ENCODE data around the gene AGAP6.
"Not testable (repeated sequence)": the region's sequence is repeated elsewhere in the genome, so short reads cannot be mapped to it uniquely, and the experiment has no call there.

The AGAP6 gene

DNA sequence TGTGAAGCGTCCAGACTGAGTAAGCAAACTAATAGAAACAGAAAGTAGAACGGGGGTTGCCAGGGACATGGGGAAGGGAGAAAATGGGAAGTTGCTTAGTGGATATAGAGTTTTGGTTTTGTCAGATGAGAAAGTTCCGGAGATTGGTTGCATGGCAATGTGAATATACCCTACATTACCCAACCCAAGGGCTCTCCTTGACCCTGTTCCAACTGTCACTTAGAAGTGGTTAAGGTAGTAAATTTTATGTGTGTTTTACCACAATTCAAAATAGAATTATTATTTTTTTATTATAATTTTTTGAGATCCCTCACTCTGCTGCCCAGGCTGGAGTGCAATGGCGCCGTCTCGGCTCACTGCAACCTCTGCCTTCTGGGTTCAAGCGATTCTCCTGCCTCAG, 25.8 kb downstream of the AGAP6 start:
- POLR2A ChIA-PET; H3K36me3 ChIP-seq (ENCODE audit: control insufficient read depth in 4 of 4, insufficient read depth in 4 of 4, low read length in 3 of 4); H3K4me3 ChIP-seq (ENCODE audit: control insufficient read depth in 1 of 7, extremely low read depth in 1 of 7, insufficient read depth in 4 of 7, low read depth in 2 of 7, low read length in 6 of 7); H3K27ac ChIP-seq (ENCODE audit: insufficient read depth in 1 of 2, low read depth in 1 of 2, low read length in 2 of 2, poor library complexity in 1 of 2, severe bottlenecking in 2 of 2); H3K9me3 ChIP-seq (ENCODE audit: control extremely low read depth in 1 of 5, control insufficient read depth in 4 of 5, insufficient read depth in 2 of 5, low read depth in 1 of 5, low read length in 4 of 5); H3K27me3 ChIP-seq (replicated peaks in 2 of 5; ENCODE audit: control insufficient read depth in 4 of 5, insufficient read depth in 5 of 5, low read length in 4 of 5); H3K4me1 ChIP-seq (ENCODE audit: control extremely low read depth in 1 of 4, control insufficient read depth in 4 of 4, insufficient read depth in 4 of 4, low read length in 3 of 4); CTCF ChIA-PET: not testable (repeated sequence)
- peak; percentile 42 to 86 (median 71) for DNase-seq
- no CpG with 5 or more reads among the region's 7 CpGs for WGBS (ENCODE audit: insufficient coverage)

DNA sequence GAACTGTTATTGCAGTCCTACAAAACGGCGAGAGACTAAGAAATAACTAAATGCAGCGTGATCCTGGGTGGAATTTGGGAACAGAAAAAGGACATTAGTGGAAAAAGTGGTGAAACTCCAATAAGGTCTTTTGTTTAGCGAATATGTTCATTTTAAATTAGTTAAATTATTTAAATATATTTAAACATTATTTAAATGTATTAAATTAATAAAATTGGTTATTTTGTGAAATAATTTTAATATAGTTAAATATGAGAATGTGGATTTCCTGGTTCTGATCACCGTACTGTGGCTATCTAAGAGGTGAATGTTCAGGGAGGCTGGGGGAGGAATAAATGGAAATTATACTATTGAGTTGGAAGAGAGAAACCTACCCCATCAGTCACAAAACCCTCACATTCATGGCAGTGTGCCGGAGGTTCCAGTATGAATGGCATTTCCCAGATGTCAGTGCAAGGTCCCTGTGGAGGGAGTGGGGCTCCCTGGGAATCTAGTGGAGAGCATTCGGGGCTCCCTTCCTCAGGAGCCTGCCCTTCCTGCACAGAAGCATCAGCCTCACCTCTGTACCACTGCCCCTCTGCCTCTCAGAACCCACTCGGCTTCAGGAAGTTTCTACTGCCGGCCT, 27.5 kb downstream of the AGAP6 start:
- 96% methylated on average over 2 of the region's 9 CpGs for WGBS (ENCODE audit: insufficient coverage)
- H3K9me3 ChIP-seq (ENCODE audit: control extremely low read depth in 1 of 5, control insufficient read depth in 4 of 5, insufficient read depth in 2 of 5, low read depth in 1 of 5, low read length in 4 of 5); H3K27me3 ChIP-seq (replicated peaks in 2 of 5; ENCODE audit: control insufficient read depth in 4 of 5, insufficient read depth in 5 of 5, low read length in 4 of 5); POLR2A ChIA-PET; H3K4me1 ChIP-seq (ENCODE audit: control extremely low read depth in 1 of 4, control insufficient read depth in 4 of 4, insufficient read depth in 4 of 4, low read length in 3 of 4); CTCF ChIA-PET; DNase-seq; H3K4me3 ChIP-seq (ENCODE audit: control insufficient read depth in 1 of 7, extremely low read depth in 1 of 7, insufficient read depth in 4 of 7, low read depth in 2 of 7, low read length in 6 of 7); H3K27ac ChIP-seq (ENCODE audit: insufficient read depth in 1 of 2, low read depth in 1 of 2, low read length in 2 of 2, poor library complexity in 1 of 2, severe bottlenecking in 2 of 2); H3K36me3 ChIP-seq (ENCODE audit: control insufficient read depth in 4 of 4, insufficient read depth in 4 of 4, low read length in 3 of 4): not testable (repeated sequence)

- DNase-seq; H3K4me3 ChIP-seq (ENCODE audit: control insufficient read depth in 1 of 7, extremely low read depth in 1 of 7, insufficient read depth in 4 of 7, low read depth in 2 of 7, low read length in 6 of 7); H3K36me3 ChIP-seq (ENCODE audit: control insufficient read depth in 4 of 4, insufficient read depth in 4 of 4, low read length in 3 of 4); POLR2A ChIA-PET; H3K4me1 ChIP-seq (ENCODE audit: control extremely low read depth in 1 of 4, control insufficient read depth in 4 of 4, insufficient read depth in 4 of 4, low read length in 3 of 4); H3K27ac ChIP-seq (ENCODE audit: insufficient read depth in 1 of 2, low read depth in 1 of 2, low read length in 2 of 2, poor library complexity in 1 of 2, severe bottlenecking in 2 of 2); H3K27me3 ChIP-seq (replicated peaks in 2 of 5; ENCODE audit: control insufficient read depth in 4 of 5, insufficient read depth in 5 of 5, low read length in 4 of 5); CTCF ChIA-PET; H3K9me3 ChIP-seq (ENCODE audit: control extremely low read depth in 1 of 5, control insufficient read depth in 4 of 5, insufficient read depth in 2 of 5, low read depth in 1 of 5, low read length in 4 of 5): not testable (repeated sequence)
- WGBS (ENCODE audit: insufficient coverage) = no CpG with 5 or more reads among the region's 5 CpGs
Measured at GRCh38 chr10:50016926-50017325, 28.7 kb downstream of the AGAP6 start.

DNA sequence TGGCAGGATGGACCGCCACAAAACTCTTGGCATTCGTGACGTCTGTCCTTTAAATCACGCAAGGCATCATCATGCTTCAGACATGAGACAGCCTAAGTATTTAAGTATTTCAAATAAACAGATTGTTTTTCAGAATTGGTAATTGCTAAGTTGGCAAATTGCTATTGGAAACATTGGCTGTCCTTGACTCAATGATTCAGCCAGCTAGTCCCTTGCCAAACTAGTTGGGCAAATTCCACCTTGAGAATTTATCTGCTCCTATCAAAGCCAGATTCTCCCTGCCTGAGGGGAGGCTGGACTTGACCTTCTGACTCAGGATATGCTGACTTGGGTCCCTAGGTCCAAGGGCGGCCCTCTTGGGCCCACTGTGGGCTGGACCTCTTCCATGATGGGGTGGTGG, 29.4 kb downstream of the AGAP6 start:
- POLR2A ChIA-PET; DNase-seq; H3K4me3 ChIP-seq (ENCODE audit: control insufficient read depth in 1 of 7, extremely low read depth in 1 of 7, insufficient read depth in 4 of 7, low read depth in 2 of 7, low read length in 6 of 7); H3K9me3 ChIP-seq (ENCODE audit: control extremely low read depth in 1 of 5, control insufficient read depth in 4 of 5, insufficient read depth in 2 of 5, low read depth in 1 of 5, low read length in 4 of 5); H3K27ac ChIP-seq (ENCODE audit: insufficient read depth in 1 of 2, low read depth in 1 of 2, low read length in 2 of 2, poor library complexity in 1 of 2, severe bottlenecking in 2 of 2); CTCF ChIA-PET; H3K27me3 ChIP-seq (replicated peaks in 2 of 5; ENCODE audit: control insufficient read depth in 4 of 5, insufficient read depth in 5 of 5, low read length in 4 of 5); H3K4me1 ChIP-seq (ENCODE audit: control extremely low read depth in 1 of 4, control insufficient read depth in 4 of 4, insufficient read depth in 4 of 4, low read length in 3 of 4); H3K36me3 ChIP-seq (ENCODE audit: control insufficient read depth in 4 of 4, insufficient read depth in 4 of 4, low read length in 3 of 4): not testable (repeated sequence)
- WGBS (ENCODE audit: insufficient coverage) = no CpG with 5 or more reads among the region's 5 CpGs

DNA sequence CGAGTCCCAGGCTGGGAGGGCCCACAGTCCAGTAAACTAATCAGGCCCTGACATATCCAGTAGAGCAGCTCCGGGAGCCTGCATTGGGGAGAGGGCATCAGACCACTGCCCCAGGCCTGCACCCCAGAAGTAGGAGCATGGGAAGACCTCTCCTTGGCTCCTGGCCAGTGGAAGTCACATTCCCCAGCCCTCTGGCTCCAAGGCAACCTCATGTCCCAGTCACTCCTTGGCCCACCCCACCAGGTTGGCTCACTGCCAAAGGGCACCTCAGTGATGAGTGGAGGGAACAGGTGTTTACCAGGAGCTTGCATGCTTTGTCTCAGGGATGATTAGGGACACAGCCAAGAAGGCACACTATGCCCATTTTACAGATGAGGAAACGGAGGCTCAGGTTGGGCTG, 31.1 kb downstream of the AGAP6 start:
- 100% methylated on average over 3 of the region's 3 CpGs for WGBS (ENCODE audit: insufficient coverage)
- POLR2A ChIA-PET = not testable (repeated sequence)

DNA sequence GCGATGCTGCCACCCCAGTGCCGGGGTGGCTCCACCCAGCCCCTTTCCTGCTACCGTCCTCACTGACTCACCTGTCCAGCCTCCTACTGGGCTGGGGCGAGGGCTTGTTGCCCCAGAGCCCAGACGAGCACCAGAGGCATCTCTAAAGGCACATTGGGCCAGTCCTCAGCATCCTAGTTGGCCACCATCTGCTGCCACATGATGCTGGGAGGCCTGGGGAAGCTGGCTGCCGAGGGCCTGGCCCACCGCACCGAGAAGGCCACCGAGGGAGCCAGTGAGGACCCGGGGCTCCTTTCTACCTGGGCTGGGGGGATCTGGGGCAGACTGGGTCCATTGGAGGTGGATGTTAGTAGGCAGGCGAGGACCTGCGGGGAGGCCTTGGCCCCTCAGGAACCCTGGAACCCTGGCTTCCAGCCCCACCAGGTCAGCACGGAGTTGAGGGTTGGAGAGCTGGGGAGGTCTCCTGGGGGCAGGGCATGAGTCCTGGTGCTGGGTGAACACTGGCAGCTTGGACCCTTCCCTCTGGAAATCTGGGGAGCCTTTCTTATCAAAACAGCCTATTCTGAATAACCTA, 32.3 kb downstream of the AGAP6 start:
- H3K4me3 ChIP-seq (ENCODE audit: control insufficient read depth in 1 of 7, extremely low read depth in 1 of 7, insufficient read depth in 4 of 7, low read depth in 2 of 7, low read length in 6 of 7); H3K36me3 ChIP-seq (ENCODE audit: control insufficient read depth in 4 of 4, insufficient read depth in 4 of 4, low read length in 3 of 4); H3K27ac ChIP-seq (ENCODE audit: insufficient read depth in 1 of 2, low read depth in 1 of 2, low read length in 2 of 2, poor library complexity in 1 of 2, severe bottlenecking in 2 of 2); CTCF ChIA-PET; H3K4me1 ChIP-seq (ENCODE audit: control extremely low read depth in 1 of 4, control insufficient read depth in 4 of 4, insufficient read depth in 4 of 4, low read length in 3 of 4); H3K9me3 ChIP-seq (ENCODE audit: control extremely low read depth in 1 of 5, control insufficient read depth in 4 of 5, insufficient read depth in 2 of 5, low read depth in 1 of 5, low read length in 4 of 5); DNase-seq: not testable (repeated sequence)
- H3K27me3 ChIP-seq (replicated peaks in 2 of 5; ENCODE audit: control insufficient read depth in 4 of 5, insufficient read depth in 5 of 5, low read length in 4 of 5) = peaks cover 0 to 15% (median 2%) of the 10 kb centered on the region in 5 experiments
- POLR2A ChIA-PET = interaction anchor here (0.5 kb wide), 1 partner anchor 9 kb away, joined by 3 read pairs; no protein-coding TSS in a partner anchor
- 95% methylated on average over 5 of the region's 13 CpGs for WGBS (ENCODE audit: insufficient coverage)

More for the DNA sequence above, 31.1 kb downstream of the AGAP6 start:
- H3K9me3 ChIP-seq (ENCODE audit: control extremely low read depth in 1 of 5, control insufficient read depth in 4 of 5, insufficient read depth in 2 of 5, low read depth in 1 of 5, low read length in 4 of 5); CTCF ChIA-PET; H3K27ac ChIP-seq (ENCODE audit: insufficient read depth in 1 of 2, low read depth in 1 of 2, low read length in 2 of 2, poor library complexity in 1 of 2, severe bottlenecking in 2 of 2); H3K4me1 ChIP-seq (ENCODE audit: control extremely low read depth in 1 of 4, control insufficient read depth in 4 of 4, insufficient read depth in 4 of 4, low read length in 3 of 4); DNase-seq; H3K4me3 ChIP-seq (ENCODE audit: control insufficient read depth in 1 of 7, extremely low read depth in 1 of 7, insufficient read depth in 4 of 7, low read depth in 2 of 7, low read length in 6 of 7); H3K36me3 ChIP-seq (ENCODE audit: control insufficient read depth in 4 of 4, insufficient read depth in 4 of 4, low read length in 3 of 4); H3K27me3 ChIP-seq (replicated peaks in 2 of 5; ENCODE audit: control insufficient read depth in 4 of 5, insufficient read depth in 5 of 5, low read length in 4 of 5): not testable (repeated sequence)

GRCh38 chr10:50021646-50022045, 33.4 kb downstream of the AGAP6 start:
- Histone ChIP-seq H3K36me3 (ENCODE audit: control insufficient read depth in 4 of 4, insufficient read depth in 4 of 4, low read length in 3 of 4) (no peaks in the 10 kb centered on the region), H3K27ac (ENCODE audit: insufficient read depth in 1 of 2, low read depth in 1 of 2, low read length in 2 of 2, poor library complexity in 1 of 2, severe bottlenecking in 2 of 2) (no peak overlapping the region), H3K9me3 (ENCODE audit: control extremely low read depth in 1 of 5, control insufficient read depth in 4 of 5, insufficient read depth in 2 of 5, low read depth in 1 of 5, low read length in 4 of 5) (no peaks in the 10 kb centered on the region), H3K27me3 (replicated peaks in 2 of 5; ENCODE audit: control insufficient read depth in 4 of 5, insufficient read depth in 5 of 5, low read length in 4 of 5) (peaks cover 0 to 26% (median 5%) of the 10 kb centered on the region in 5 experiments), H3K4me3 (ENCODE audit: control insufficient read depth in 1 of 7, extremely low read depth in 1 of 7, insufficient read depth in 4 of 7, low read depth in 2 of 7, low read length in 6 of 7) (no peak overlapping the region), H3K4me1 (ENCODE audit: control extremely low read depth in 1 of 4, control insufficient read depth in 4 of 4, insufficient read depth in 4 of 4, low read length in 3 of 4) (no peaks in the 10 kb centered on the region)
- no peak for DNase-seq
- 73% methylated on average over 3 of the region's 3 CpGs for WGBS (ENCODE audit: insufficient coverage)
- ChIA-PET CTCF (no interaction called here), POLR2A (no interaction called here)

All from common myeloid progenitor, CD34-positive (primary cell).